Uterus (tissue), 2 donors: ENCODE measurements around the gene SGIP1.

Experiments used
- CTCF ChIP-seq, 4 experiments: fragments of 200-600 bp in 2 of 4; fragments of 450-650 bp in 2 of 4; sonication (generic) in 2 of 4; IDR thresholded peaks; one replicate each; pipeline ENCODE4 v1.5.1; 2016 to 2019; ENCODE audit warnings: antibody characterized with exemption in 4 of 4, mild to moderate bottlenecking in 2 of 4, moderate library complexity in 1 of 4
- POLR2A ChIP-seq, 2 donors: fragments of 450-650 bp; IDR thresholded peaks; one replicate each; pipeline ENCODE4 v1.6.1; 2016; ENCODE audit warnings: antibody characterized with exemption in 2 of 2, mild to moderate bottlenecking in 1 of 2, moderate library complexity in 1 of 2

DNA sequence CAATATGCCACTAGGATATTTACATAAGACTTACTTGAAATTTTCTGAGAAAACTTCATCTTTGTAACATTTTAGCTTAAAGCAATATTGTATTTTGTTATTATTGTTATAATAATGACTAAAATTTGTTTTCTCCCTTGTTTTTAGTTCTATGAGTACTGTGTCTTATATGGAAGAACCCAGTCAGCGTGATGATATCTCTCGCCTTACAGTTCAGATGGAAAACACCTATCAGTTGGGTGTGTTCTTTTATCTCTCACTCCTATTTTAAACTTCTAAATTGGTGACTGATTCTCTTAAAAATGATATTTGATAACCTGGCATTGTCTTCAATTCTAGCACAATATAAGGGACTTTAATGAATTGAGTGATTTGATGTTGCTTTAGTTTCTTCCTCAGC is 236.3 kb downstream of the SGIP1 start:
- TF ChIP-seq CTCF (IDR thresholded peaks at IDR 0.05) (no peak), POLR2A (IDR thresholded peaks at IDR 0.05) (no peak)
